Measurements from ENCODE around the gene COQ10A. TPM values are rescaled to one million over a fixed set of nuclear protein-coding genes. Genes with fewer than 3 reads are reported as not detected.

Gene COQ10A
- total and polyA plus RNA-seq, 9 of the 15 experiments (the other 6 are each of a cell fraction or from before 2014, with no cell fraction given): 3.1 to 26.4 (median 12.7) TPM

DNA sequence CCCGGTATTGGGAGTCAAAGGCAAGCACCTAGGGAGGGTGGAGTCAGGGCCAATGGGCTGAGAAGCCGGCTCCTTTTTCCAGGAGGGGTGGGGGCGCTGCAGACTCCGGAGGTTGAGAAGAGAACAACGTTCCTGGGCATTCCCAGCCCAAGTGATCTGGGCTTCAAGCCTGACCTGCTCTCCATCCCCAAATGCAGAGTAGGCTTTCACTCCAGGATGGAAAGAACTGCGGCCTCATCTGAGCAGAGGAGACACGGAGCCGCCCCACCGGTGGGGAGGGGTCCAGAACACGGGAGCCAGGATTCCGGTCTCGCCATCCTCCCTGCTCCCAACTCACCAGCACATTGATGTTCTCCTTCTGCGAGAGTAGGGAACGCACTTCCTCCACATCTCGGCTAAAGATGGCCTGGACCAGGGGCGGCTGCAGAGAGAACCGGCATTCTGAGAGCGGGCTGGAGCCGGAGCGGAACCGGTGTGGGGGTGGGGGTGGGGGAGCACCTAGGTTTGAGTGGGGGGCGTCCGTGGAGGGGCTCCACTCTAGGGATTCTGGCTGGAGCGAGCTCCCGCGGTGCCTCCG lies 9.2 kb upstream of the COQ10A start (continued):
- peak; percentile 12 for TF ChIP-seq RBBP5 (IDR thresholded peaks at IDR 0.05; ENCODE audit: borderline replicate concordance, insufficient read depth, low read length, poor library complexity, severe bottlenecking)
- TF ChIP-seq ZNF263 (CRISPR knock-in tag; IDR thresholded peaks at IDR 0.05; ENCODE audit: borderline replicate concordance): peak; percentile 8; the same call in 1 of the 2 replicates
- TF ChIP-seq, protein P1, sequence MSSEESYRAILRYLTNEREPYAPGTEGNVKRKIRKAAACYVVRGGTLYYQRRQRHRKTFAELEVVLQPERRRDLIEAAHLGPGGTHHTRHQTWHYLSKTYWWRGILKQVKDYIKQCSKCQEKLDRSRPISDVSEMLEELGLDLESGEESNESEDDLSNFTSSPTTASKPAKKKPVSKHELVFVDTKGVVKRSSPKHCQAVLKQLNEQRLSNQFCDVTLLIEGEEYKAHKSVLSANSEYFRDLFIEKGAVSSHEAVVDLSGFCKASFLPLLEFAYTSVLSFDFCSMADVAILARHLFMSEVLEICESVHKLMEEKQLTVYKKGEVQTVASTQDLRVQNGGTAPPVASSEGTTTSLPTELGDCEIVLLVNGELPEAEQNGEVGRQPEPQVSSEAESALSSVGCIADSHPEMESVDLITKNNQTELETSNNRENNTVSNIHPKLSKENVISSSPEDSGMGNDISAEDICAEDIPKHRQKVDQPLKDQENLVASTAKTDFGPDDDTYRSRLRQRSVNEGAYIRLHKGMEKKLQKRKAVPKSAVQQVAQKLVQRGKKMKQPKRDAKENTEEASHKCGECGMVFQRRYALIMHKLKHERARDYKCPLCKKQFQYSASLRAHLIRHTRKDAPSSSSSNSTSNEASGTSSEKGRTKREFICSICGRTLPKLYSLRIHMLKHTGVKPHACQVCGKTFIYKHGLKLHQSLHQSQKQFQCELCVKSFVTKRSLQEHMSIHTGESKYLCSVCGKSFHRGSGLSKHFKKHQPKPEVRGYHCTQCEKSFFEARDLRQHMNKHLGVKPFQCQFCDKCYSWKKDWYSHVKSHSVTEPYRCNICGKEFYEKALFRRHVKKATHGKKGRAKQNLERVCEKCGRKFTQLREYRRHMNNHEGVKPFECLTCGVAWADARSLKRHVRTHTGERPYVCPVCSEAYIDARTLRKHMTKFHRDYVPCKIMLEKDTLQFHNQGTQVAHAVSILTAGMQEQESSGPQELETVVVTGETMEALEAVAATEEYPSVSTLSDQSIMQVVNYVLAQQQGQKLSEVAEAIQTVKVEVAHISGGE (CRISPR knock-in tag; IDR thresholded peaks at IDR 0.05): peak in 1 of 3 experiments; percentile 60; a peak in 2 of 6 replicates

All from K562 (cell line).